Esophagus muscularis mucosa (tissue), 3 donors: ENCODE data around the gene RNU1-1.
"Not testable (repeated sequence)": the region's sequence is repeated elsewhere in the genome, so short reads cannot be mapped to it uniquely, and the experiment has no call there.

ENCODE experiments used
- POLR2A ChIP-seq: fragments of 450-650 bp; IDR thresholded peaks from one replicate; pipeline ENCODE4 v1.6.1; 2017; ENCODE audit warnings: antibody characterized with exemption, moderate library complexity, mild to moderate bottlenecking, low read depth
- TF ChIP-seq, protein P1 (sequence below), 3 experiments: fragments of 200-600 bp in 2 of 3; fragments of 450-650 bp in 1 of 3; sonication (generic) in 2 of 3; IDR thresholded peaks; one replicate each; pipeline ENCODE4 v1.5.1; 2017 to 2019; ENCODE audit warnings: antibody characterized with exemption in 3 of 3, mild to moderate bottlenecking in 2 of 3, moderate library complexity in 1 of 3

DNA sequence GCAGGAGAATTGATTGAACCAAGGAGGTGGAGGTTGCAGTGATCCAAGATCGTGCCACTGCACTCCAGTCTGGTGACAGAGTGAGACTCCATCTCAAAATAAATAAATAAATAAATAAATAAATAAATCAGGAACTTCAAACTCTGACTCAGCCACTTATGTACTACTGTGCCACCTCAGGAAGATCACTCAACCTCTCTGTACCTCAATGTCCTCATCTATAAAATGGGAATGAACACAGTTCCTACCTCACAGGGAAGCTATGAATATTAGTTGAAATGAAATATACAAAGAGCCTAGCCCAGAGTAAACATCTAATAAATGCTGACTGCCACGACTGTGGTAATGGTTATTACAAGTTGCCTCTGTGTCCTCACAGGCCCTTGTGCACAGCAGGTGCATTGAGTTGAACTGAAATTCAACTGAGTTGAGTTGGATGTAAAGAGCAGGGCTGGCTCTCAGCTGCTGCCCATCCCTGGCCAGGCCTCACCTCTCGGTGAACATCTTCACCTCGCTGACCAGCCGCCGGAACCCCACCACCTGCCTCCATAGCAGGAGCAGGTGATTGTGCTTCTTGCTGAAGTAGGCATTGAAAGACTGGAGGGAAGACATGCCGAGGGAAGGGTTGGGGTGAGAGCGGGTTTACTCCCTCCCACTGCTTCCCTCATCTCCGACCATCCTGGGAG is 24.7 kb downstream of the RNU1-1 start:
- TF ChIP-seq, protein P1, sequence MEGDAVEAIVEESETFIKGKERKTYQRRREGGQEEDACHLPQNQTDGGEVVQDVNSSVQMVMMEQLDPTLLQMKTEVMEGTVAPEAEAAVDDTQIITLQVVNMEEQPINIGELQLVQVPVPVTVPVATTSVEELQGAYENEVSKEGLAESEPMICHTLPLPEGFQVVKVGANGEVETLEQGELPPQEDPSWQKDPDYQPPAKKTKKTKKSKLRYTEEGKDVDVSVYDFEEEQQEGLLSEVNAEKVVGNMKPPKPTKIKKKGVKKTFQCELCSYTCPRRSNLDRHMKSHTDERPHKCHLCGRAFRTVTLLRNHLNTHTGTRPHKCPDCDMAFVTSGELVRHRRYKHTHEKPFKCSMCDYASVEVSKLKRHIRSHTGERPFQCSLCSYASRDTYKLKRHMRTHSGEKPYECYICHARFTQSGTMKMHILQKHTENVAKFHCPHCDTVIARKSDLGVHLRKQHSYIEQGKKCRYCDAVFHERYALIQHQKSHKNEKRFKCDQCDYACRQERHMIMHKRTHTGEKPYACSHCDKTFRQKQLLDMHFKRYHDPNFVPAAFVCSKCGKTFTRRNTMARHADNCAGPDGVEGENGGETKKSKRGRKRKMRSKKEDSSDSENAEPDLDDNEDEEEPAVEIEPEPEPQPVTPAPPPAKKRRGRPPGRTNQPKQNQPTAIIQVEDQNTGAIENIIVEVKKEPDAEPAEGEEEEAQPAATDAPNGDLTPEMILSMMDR (IDR thresholded peaks at IDR 0.05): not testable (repeated sequence)
- TF ChIP-seq POLR2A: not testable (repeated sequence)
